Hepatocyte (in vitro differentiated cells): ENCODE measurements around the gene SDK1. TPM values are rescaled to one million over a fixed set of nuclear protein-coding genes. Genes with fewer than 3 reads are reported as not detected.

Source experiments
- DNase-seq: peaks from one replicate; pipeline ENCODE4 v3.0.0-alpha.2; 2016; ENCODE audit warnings: low spot score
- H2AFZ ChIP-seq: fragments of 200-600 bp; sonication (generic); 2 replicates; pipeline ENCODE4 v1.6.0; 2016; ENCODE audit warnings: antibody characterized with exemption, mild to moderate bottlenecking
- H3K27ac ChIP-seq: fragments of 200-600 bp; sonication (generic); 2 replicates; pipeline ENCODE4 v1.5.1; 2016; ENCODE audit warnings: mild to moderate bottlenecking
- H3K27me3 ChIP-seq: fragments of 200-600 bp; sonication (generic); 2 replicates; pipeline ENCODE4 v1.6.1; 2016
- H3K36me3 ChIP-seq: fragments of 200-600 bp; sonication (generic); replicated peaks from 2 replicates; pipeline ENCODE4 v1.5.1; 2016; ENCODE audit warnings: low read depth; ENCODE audit not compliant: insufficient read depth
- H3K4me1 ChIP-seq: fragments of 200-600 bp; sonication (generic); 2 replicates; pipeline ENCODE4 v1.5.1; 2016; ENCODE audit warnings: mild to moderate bottlenecking, moderate library complexity; ENCODE audit not compliant: insufficient read depth
- H3K4me2 ChIP-seq: fragments of 200-600 bp; sonication (generic); 2 replicates; pipeline ENCODE4 v1.6.0; 2016
- H3K4me3 ChIP-seq: fragments of 200-600 bp; sonication (generic); 2 replicates; pipeline ENCODE4 v1.5.1; 2016; ENCODE audit warnings: mild to moderate bottlenecking
- H3K79me2 ChIP-seq: fragments of 200-600 bp; sonication (generic); 2 replicates; pipeline ENCODE4 v1.6.0; 2017; ENCODE audit warnings: mild to moderate bottlenecking
- H3K9me2 ChIP-seq: fragments of 200-600 bp; sonication (generic); replicated peaks from 2 replicates; pipeline ENCODE4 v1.6.0; 2017; ENCODE audit warnings: mild to moderate bottlenecking; ENCODE audit not compliant: insufficient read depth
- H3K9me3 ChIP-seq: fragments of 200-600 bp; sonication (generic); 2 replicates; pipeline ENCODE4 v1.5.1; 2016; ENCODE audit warnings: low read depth, mild to moderate bottlenecking
- H4K20me1 ChIP-seq: fragments of 200-600 bp; sonication (generic); 2 replicates; pipeline ENCODE4 v1.6.0; 2016; ENCODE audit warnings: mild to moderate bottlenecking; ENCODE audit not compliant: insufficient read depth, poor library complexity, severe bottlenecking
- EZH2 ChIP-seq: fragments of 200-600 bp; sonication (generic); IDR thresholded peaks from 2 replicates; pipeline ENCODE4 v1.6.1; 2016; ENCODE audit warnings: antibody characterized with exemption, mild to moderate bottlenecking, borderline replicate concordance
- EZH2phosphoT487 ChIP-seq: fragments of 200-600 bp; sonication (generic); IDR thresholded peaks from one replicate; pipeline ENCODE4 v1.6.1; 2018; ENCODE audit warnings: antibody characterized with exemption, mild to moderate bottlenecking, low read depth, moderate library complexity; ENCODE audit not compliant: unreplicated experiment, severe bottlenecking
- WGBS: methylation state at CpG from one replicate; pipeline ENCODE4 v1.1.6; 2016; ENCODE audit warnings: low lambda C conversion rate; ENCODE audit errors: missing lambda C conversion rate; 5-methylcytosine and 5-hydroxymethylcytosine counted together
- polyA plus RNA-seq: library from polyadenylated mRNA; unstranded; fragments of >200 nt; fragmentation: Nextera tagmentation; extraction: Ambion mirVana; gene quantifications from 2 replicates; pipeline ENCODE4 v1.2.1, GENCODE V29; 2016
- total RNA-seq: library from RNA; depleted of rRNA; stranded (reverse); fragments of >200 nt; gene quantifications from 2 replicates; pipeline ENCODE4 v1.2.3, GENCODE V29; 2014
- TF ChIP-seq, protein P1 (sequence below): fragments of 200-600 bp; sonication (generic); IDR thresholded peaks from 2 replicates; pipeline ENCODE4 v1.5.1; 2016; ENCODE audit warnings: antibody characterized with exemption, mild to moderate bottlenecking; ENCODE audit not compliant: poor library complexity

SDK1 gene
- total and polyA plus RNA-seq, 2 experiments from 2014 or later, result 4.3 to 10.0 TPM

DNA sequence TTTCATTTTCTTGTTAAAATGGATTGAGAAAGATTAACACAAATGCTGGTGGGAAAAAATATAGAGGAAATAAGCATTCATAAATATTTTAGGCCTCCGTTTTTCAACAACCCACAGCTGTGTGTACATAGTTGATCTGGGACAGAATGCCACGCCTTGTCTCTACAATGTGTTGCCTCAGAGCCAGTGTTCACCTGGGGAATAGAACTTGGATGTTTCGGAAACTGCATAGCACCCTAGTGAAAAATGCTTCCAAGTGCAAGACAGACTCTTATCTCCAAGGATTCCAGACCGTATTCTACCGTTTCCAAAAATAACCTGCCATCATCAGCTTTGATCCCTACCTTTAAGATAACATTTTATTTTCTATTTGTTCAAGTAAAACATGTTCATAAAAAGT, 260.9 kb downstream of the SDK1 start:
- peak overlapping the region; percentile 73 for H3K27ac ChIP-seq
- peak; percentile 37 for DNase-seq

DNA sequence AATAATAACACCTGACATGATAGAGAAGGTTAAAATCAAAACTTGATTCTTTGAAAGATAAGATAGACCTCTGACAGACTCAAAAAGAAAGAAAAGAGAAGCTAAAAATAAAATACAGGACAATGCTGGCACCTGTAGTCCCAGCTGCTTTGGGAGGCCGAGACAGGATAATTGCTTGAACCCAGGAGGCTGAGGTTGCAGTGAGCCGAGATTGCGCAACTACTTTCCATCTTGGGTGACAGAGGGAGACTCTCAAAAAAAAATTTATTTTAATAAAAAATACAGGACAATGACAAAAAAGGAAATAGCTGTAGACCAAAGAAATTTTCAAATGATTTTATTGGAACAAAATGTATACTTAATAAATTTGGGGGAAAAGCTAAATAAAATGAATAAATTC, 263.2 kb downstream of the SDK1 start:
- no peak for DNase-seq
- no peak overlapping the region for H2AFZ ChIP-seq
- no peaks in the 10 kb centered on the region for H3K9me2 ChIP-seq
- no peaks in the 10 kb centered on the region for H3K79me2 ChIP-seq
- no peak for TF ChIP-seq EZH2
- TF ChIP-seq, protein P1, sequence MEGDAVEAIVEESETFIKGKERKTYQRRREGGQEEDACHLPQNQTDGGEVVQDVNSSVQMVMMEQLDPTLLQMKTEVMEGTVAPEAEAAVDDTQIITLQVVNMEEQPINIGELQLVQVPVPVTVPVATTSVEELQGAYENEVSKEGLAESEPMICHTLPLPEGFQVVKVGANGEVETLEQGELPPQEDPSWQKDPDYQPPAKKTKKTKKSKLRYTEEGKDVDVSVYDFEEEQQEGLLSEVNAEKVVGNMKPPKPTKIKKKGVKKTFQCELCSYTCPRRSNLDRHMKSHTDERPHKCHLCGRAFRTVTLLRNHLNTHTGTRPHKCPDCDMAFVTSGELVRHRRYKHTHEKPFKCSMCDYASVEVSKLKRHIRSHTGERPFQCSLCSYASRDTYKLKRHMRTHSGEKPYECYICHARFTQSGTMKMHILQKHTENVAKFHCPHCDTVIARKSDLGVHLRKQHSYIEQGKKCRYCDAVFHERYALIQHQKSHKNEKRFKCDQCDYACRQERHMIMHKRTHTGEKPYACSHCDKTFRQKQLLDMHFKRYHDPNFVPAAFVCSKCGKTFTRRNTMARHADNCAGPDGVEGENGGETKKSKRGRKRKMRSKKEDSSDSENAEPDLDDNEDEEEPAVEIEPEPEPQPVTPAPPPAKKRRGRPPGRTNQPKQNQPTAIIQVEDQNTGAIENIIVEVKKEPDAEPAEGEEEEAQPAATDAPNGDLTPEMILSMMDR, result no peak
- TF ChIP-seq EZH2phosphoT487, result no peak
- H3K27me3 ChIP-seq, result no peaks in the 10 kb centered on the region
- WGBS, result 94% methylated on average over 3 of the region's 3 CpGs
- H3K4me1 ChIP-seq, result peaks cover 17% of the 10 kb centered on the region
- H3K27ac ChIP-seq, result no peak overlapping the region
- no peaks in the 10 kb centered on the region for H3K36me3 ChIP-seq
- no peaks in the 10 kb centered on the region for H4K20me1 ChIP-seq
- H3K9me3 ChIP-seq, result no peaks in the 10 kb centered on the region
- no peak overlapping the region for H3K4me2 ChIP-seq
- no peak overlapping the region for H3K4me3 ChIP-seq

More for the DNA sequence above, 260.9 kb downstream of the SDK1 start:
- TF ChIP-seq EZH2, result no peak
- TF ChIP-seq, protein P1, result no peak
- TF ChIP-seq EZH2phosphoT487, result no peak
- H3K9me3 ChIP-seq, result no peaks in the 10 kb centered on the region
- H2AFZ ChIP-seq, result no peak overlapping the region
- H4K20me1 ChIP-seq, result no peaks in the 10 kb centered on the region
- H3K9me2 ChIP-seq, result no peaks in the 10 kb centered on the region
- H3K4me2 ChIP-seq, result peak overlapping the region; percentile 53
- H3K4me3 ChIP-seq, result no peak overlapping the region
- H3K79me2 ChIP-seq, result no peaks in the 10 kb centered on the region
- no peaks in the 10 kb centered on the region for H3K27me3 ChIP-seq
- no peaks in the 10 kb centered on the region for H3K36me3 ChIP-seq
- peaks cover 18% of the 10 kb centered on the region for H3K4me1 ChIP-seq
- WGBS, result 55% methylated on average over 5 of the region's 5 CpGs

DNA sequence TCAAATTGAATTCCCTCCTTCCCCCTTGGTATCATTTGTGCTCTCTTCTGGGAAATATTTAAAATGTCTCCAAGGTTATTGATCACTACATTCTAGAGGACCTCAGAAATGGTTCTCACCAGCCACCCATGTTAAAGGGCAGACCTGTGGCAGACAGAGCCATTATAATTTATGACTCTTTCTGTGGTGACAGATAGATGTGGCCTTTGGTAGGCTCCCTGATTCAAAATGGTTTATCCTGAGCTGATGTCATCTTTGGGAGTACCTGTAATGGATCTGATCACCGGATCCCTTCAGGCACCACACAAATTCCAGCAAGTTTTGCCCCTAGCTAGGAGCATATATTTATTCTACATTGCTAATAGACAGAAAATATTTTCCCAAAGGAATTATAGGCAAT, 267.5 kb downstream of the SDK1 start:
- H3K36me3 ChIP-seq, result no peaks in the 10 kb centered on the region
- peaks cover 10% of the 10 kb centered on the region for H3K4me1 ChIP-seq
- no peak for DNase-seq
- H3K4me3 ChIP-seq, result no peak overlapping the region
- H3K79me2 ChIP-seq, result no peaks in the 10 kb centered on the region
- TF ChIP-seq, protein P1, result no peak
- no peak for TF ChIP-seq EZH2phosphoT487
- TF ChIP-seq EZH2, result no peak
- H3K27ac ChIP-seq, result no peak overlapping the region
- H4K20me1 ChIP-seq, result no peaks in the 10 kb centered on the region
- WGBS, result 95% methylated on average over 1 of the region's 1 CpG
- no peak overlapping the region for H2AFZ ChIP-seq
- H3K9me3 ChIP-seq, result no peaks in the 10 kb centered on the region
- H3K4me2 ChIP-seq, result no peak overlapping the region
- H3K9me2 ChIP-seq, result no peaks in the 10 kb centered on the region
- H3K27me3 ChIP-seq, result no peaks in the 10 kb centered on the region

DNA sequence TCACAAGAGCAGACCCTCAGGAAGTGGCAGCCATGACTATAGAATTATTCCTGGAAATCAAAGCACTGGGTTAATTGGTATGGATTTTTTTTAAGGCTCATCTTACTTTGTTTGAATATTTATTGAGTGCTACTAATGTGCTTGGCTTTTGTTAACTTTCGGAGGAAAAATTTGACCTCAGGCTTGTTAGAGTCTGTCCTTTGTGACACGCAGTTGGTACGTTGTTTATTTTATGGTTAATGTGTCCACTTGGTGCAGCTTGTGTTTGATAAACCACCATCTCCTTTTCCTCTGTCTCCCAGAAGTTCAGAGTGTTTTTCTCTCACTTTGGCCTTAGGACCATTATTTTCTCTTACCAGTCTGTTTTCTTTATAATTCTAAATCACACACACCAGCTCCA, 268.6 kb downstream of the SDK1 start:
- Histone ChIP-seq H3K9me2 (no peaks in the 10 kb centered on the region), H3K4me2 (peak overlapping the region; percentile 31), H3K4me3 (no peak overlapping the region), H3K27ac (no peak overlapping the region), H3K27me3 (no peaks in the 10 kb centered on the region), H4K20me1 (no peaks in the 10 kb centered on the region), H3K4me1 (peaks cover 10% of the 10 kb centered on the region), H3K36me3 (no peaks in the 10 kb centered on the region), H2AFZ (no peak overlapping the region), H3K9me3 (no peaks in the 10 kb centered on the region), H3K79me2 (no peaks in the 10 kb centered on the region)
- no peak for TF ChIP-seq EZH2phosphoT487
- no peak for TF ChIP-seq EZH2
- TF ChIP-seq, protein P1, result no peak
- DNase-seq, result no peak
- WGBS, result 24% methylated on average over 3 of the region's 3 CpGs
